HG03064 (cell line): ENCODE data around the gene PRPF39.
A peak's percentile ranks its signal among the peaks of the same experiment; 100 is the strongest.
"Not testable (repeated sequence)": the region's sequence is repeated elsewhere in the genome, so short reads cannot be mapped to it uniquely, and the experiment has no call there.

ENCODE experiments used
- ATAC-seq: cut with Tn5 transposase; IDR thresholded peaks from one replicate; pipeline ENCODE4 v1.9.1; 2021; ENCODE audit warnings: low read depth; ENCODE audit not compliant: unreplicated experiment

Gene PRPF39

GRCh38 chr14:45081096-45081495 lies 2.8 kb upstream of the PRPF39 start:
- not testable (repeated sequence) for ATAC-seq

DNA sequence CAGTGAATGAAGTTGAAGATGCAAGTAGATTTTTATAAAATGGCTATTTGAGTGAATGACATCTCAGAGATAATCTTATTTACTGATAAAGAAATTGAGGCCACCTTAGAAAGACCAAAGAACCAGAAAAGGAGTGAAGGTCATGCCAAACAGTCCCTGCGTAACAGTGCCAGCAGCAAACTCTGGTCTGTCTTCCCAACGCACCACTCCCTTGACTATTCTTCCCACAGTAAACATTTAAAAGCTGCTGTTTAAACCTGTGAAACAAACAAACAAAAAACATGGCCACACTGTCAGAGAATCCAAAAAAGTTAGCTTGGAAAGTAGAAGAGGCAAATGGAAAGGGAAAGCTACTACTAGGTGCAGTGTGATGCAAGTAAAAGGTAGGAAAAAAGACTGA lies 1.5 kb upstream of the PRPF39 start:
- no peak for ATAC-seq

GRCh38 chr14:45083617-45083975 lies 320 bp upstream of the PRPF39 start:
- ATAC-seq: no peak

- ATAC-seq: no peak
These were observed 1.0 kb downstream of the PRPF39 start for GRCh38 chr14:45084946-45085346.

DNA sequence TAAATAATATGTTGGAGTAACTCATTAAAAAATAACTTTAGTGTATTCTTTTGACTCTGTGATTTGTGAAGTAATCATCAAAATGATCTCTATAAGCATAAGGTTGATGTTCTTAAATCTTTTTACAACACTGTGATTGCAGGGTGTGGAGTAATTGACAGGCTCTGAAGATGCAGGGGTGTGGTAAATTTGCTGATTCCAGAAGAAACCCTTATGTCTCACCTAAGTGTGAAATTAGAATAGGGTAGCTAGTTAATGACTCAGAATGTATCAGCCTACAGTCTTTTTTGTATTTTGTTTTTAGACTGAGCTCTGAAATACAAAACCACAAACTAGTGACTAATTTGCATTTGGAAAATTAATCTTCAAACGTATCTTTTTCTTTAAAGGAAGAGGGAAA lies 5.9 kb downstream of the PRPF39 start:
- ATAC-seq: peak; percentile 72

- no peak for ATAC-seq
These were observed 7.8 kb downstream of the PRPF39 start for GRCh38 chr14:45091710-45092109.

DNA sequence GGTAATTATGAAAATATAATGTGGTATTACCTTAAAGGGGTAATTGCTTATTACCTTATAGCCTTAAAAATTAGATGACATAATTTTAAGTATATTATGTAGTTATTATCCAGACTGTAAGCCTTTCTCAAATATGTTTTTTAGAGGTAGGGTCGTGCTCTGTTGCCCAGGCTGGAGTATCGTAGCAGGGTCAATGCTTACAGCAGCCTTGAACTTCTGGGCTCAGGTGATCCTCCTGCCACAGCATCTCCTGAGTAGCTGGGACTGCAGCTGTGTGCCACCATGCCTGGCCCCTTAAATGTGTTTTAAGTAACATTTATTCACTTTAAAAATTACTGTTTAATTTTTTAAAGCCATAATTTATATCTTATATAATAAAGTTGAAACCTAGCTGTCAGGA lies 10.4 kb downstream of the PRPF39 start:
- ATAC-seq: no peak

- ATAC-seq: no peak
These were observed 11.2 kb downstream of the PRPF39 start for GRCh38 chr14:45095143-45095542.

GRCh38 chr14:45096218-45096617 lies 12.3 kb downstream of the PRPF39 start:
- no peak for ATAC-seq

GRCh38 chr14:45103806-45104205 lies 19.9 kb downstream of the PRPF39 start:
- ATAC-seq: no peak

DNA sequence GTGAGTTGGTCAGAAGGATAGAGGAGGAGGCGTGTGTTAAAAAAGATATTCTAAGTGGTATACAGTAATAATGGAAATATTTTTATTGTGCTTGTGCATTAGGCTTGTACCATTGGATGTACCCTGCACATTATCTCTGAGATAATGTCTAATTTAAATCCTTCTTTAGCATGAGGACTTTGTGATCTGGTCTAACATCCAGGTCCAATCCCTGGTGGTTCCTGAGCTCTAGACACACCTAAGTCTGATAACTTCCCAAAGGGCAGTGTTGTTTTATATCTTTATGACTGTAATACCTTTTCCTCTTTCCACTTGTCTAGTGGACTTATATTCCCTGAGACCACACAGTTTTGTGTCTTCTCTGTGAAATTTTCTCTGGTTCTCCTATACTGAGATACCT lies 20.6 kb downstream of the PRPF39 start:
- no peak for ATAC-seq

DNA sequence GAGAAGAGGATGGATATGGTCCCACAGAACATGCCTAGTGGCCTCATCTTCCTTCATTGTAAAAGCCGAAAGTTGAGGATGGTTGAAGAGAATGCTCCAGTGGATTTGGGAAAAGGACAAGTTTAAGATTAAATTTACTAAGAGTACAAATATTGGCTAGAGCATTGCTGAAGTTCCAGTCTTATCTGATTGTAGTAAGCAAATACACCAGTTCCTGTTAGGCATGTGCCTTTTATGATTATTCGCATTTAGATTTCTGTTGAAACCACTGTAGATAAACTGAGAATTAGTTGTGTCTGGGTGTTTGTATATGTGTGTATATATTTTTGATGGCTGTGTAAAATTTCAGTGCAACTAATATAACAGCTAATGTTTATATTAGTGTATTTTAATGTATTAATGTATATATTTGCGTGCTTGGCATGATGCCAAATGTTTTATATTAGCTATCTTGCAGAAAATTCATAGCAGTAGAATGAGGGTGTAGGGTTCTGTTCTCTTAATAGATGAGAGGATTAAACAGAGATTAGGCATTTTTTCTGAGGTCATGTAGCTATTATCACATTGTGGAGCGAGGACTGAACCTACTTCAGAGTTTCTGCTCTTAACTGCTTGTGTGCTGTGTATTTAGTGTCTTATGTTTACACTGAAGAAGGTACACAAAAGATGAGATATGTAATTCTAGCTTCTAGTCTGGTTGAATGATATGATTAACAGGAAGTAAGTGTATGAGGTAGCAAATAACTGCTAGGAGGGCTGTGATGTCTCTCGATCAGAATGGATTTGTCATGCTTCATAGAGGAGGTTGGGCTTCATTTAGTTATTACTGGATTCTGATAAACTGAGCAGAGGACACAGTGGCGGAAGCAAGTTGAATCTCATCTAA lies 29.2 kb downstream of the PRPF39 start:
- no peak for ATAC-seq

DNA sequence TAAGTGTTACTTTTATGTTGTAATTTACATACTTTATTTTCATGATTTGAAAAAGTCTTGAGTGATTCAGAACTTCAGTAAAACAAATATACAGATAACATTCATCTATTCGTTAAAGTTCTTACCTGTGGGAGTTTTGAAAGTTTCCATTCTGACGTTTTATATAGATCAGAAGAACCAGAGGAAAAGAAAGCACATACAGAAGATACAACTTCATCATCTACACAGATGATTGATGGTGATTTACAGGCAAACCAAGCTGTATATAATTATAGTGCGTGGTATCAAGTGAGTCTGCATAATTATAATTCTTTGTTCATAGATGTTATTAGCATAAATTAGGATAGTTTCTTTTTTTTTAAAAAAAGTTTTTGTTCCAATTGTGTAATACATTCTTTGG lies 30.4 kb downstream of the PRPF39 start:
- no peak for ATAC-seq

DNA sequence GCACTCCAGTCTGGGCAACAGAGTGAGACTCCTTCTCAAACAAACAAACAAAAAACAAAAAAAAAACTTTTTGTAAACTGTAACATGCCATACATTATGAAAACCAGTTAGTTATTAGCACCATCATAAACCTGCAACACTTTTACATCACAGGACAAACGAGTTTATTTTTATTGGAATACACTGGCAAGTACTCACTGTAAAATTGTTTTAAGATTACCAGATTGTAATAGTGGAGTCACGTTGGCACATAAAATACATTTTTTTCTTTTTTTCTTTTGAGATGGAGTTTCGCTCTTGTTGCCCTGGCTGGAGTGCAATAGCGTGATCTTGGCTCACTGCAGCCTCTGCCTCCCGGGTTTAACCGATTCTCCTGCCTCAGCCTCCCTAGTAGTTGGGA lies 34.7 kb downstream of the PRPF39 start:
- ATAC-seq: no peak

GRCh38 chr14:45120096-45120495 lies 36.2 kb downstream of the PRPF39 start:
- ATAC-seq: no peak

GRCh38 chr14:45123271-45123670 lies 39.4 kb downstream of the PRPF39 start:
- ATAC-seq: no peak

DNA sequence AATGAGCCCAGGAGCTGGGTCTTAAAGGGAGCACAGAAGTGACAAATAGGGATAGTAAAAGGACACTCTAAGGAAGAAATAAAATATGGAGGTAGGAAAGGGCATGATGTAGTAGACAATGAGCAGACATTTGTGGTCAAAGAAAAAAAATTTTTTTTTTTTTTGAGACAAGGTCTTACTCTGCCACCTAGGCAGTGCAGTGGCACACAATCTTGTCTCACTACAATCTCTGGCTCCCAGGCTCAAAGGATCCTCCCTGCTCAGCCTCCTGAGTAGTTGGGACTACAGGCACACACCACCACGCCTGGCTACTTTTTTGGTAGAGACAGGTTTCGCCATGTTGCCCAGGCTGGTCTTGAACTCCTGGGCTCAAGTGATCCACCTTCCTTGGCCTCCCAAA lies 41.8 kb downstream of the PRPF39 start:
- no peak for ATAC-seq

DNA sequence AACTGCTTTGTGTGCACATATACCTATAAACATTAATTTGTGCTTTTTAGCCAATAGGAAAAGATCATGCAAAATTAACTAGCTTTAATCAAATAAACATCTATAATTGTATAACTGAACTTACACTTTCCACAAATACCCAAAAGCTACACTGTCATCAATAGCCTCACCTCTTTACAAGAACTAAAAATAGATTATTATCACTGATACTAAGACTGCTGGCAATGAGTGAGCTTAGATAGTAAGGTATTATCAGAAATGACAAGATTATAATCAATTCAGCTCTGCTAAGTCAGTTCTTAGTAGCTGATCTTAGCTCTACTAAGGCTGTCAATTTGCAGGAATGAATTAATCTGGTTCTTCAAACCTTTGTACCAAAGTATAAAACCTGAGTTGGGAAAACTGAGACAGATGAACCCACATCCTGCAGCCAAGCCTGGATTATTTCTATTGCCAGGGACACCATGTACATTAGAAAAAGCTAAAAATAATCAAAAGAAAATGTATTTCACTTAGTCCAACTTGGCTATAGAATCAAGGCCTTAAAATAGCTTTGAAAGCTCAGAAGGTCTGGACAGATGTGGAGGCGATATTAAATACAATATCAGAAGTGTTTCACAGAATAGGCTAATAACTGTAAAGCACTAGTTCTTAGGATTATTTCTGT lies 45.2 kb downstream of the PRPF39 start:
- ATAC-seq: no peak

DNA sequence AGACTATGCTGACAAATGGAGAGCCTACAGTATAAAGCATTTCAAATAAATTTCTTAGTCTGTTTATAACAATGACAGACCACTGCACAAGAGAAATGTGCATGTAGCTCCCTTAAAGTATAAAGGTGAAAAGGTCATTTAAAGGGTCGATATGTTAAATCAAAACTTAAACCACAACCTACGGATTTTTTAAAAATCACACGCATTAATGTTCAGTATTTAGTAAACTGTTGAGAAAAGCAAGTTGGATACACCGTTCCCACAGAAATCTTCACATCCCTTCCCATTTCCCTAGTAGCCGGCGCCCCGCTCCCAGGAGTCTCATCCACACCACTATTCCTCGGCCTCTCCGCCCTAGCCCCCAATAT lies 49.8 kb downstream of the PRPF39 start:
- no peak for ATAC-seq

- peak; percentile 86 for ATAC-seq
These were observed 50.4 kb downstream of the PRPF39 start, which contains the start of gene FKBP3 for GRCh38 chr14:45134051-45134958. Gene FKBP3, minus strand, starts transcription at chr14:45134481. Its CDS starts 25 bp downstream, at chr14:45134456.

DNA sequence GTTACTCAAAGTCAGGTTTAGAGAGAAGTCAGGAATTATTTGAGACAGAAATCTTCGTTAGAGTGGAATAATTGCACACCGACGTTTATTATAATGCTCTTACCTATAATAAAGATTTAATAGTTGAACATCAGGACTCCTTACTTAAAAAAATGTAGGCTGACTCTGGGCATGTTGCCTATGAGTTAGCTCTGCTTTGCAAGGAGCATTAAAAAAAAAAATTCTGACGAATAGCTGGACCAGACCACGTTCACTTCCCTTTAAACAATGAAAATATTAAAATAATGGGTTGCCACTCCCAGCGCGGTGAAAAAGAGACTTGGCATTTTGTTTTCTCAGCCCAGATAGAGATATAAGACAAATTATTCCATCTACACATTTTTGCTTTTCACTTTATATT lies 51.2 kb downstream of the PRPF39 start:
- ATAC-seq: no peak
